ENCODE data around the gene UBR4.

GRCh38 chr1:19189270-19189669, 20.8 kb downstream of the UBR4 start:
- no peak for TF ChIP-seq BHLHE40 (IDR thresholded peaks at IDR 0.05; ENCODE audit: borderline replicate concordance)
- no peak for TF ChIP-seq LEF1 (IDR thresholded peaks at IDR 0.05; ENCODE audit: borderline replicate concordance)
- TF ChIP-seq SUZ12 (IDR thresholded peaks at IDR 0.05) = no peak
- no peak for TF ChIP-seq FOXA1 (IDR thresholded peaks at IDR 0.05)
- no peak for TF ChIP-seq NFRKB (IDR thresholded peaks at IDR 0.05)
- no peak for TF ChIP-seq HDGF (IDR thresholded peaks at IDR 0.05; ENCODE audit: borderline replicate concordance)
- no peak for TF ChIP-seq TARDBP (IDR thresholded peaks at IDR 0.05)
